Fibroblast of mammary gland (primary cell): Measurements from ENCODE around the gene KLHDC4.

ENCODE experiments used
- DNase-seq: peaks from one replicate; pipeline ENCODE4 v3.0.0-alpha.2; 2010; ENCODE audit warnings: low read depth
- H3K4me3 ChIP-seq: 2 replicates; pipeline ENCODE4 v1.5.1; 2011; ENCODE audit warnings: low read depth, mild to moderate bottlenecking, low read length, moderate library complexity; ENCODE audit not compliant: control insufficient read depth
- CTCF ChIP-seq: conservative IDR thresholded peaks from 2 replicates; pipeline ENCODE4 v1.5.1; 2011; ENCODE audit warnings: low read depth, low read length, inconsistent platforms; ENCODE audit not compliant: control insufficient read depth, insufficient read depth

Gene KLHDC4

GRCh38 chr16:87715658-87716057 lies 50.1 kb downstream of the KLHDC4 start:
- TF ChIP-seq CTCF = no peak
- peak; percentile 14 for DNase-seq
- H3K4me3 ChIP-seq = no peak overlapping the region

GRCh38 chr16:87715231-87715630 lies 50.6 kb downstream of the KLHDC4 start:
- DNase-seq = no peak
- no peak overlapping the region for H3K4me3 ChIP-seq
- no peak for TF ChIP-seq CTCF

- DNase-seq = no peak
- TF ChIP-seq CTCF = no peak
- no peak overlapping the region for H3K4me3 ChIP-seq
Observed at GRCh38 chr16:87713451-87714229, 52.1 kb downstream of the KLHDC4 start.

- no peak for TF ChIP-seq CTCF
- DNase-seq = no peak
- H3K4me3 ChIP-seq = no peak overlapping the region
Observed at GRCh38 chr16:87712184-87712762, 53.5 kb downstream of the KLHDC4 start.

- TF ChIP-seq CTCF = no peak
- no peak for DNase-seq
- H3K4me3 ChIP-seq = no peak overlapping the region
Observed at GRCh38 chr16:87710887-87711286, 54.9 kb downstream of the KLHDC4 start.

GRCh38 chr16:87709677-87710076 lies 56.1 kb downstream of the KLHDC4 start:
- TF ChIP-seq CTCF = no peak
- H3K4me3 ChIP-seq = no peak overlapping the region

More at GRCh38 chr16:87709677-87710076, 56.1 kb downstream of the KLHDC4 start:
- no peak for DNase-seq
